Measurements from ENCODE around the gene TMEM222.

Gene TMEM222

GRCh38 chr1:27342778-27343638 is 21.0 kb downstream of the TMEM222 start:
- DNase-seq, result peak; percentile 86

- no peak for DNase-seq
Measured at GRCh38 chr1:27343639-27344025, 21.7 kb downstream of the TMEM222 start.

DNA sequence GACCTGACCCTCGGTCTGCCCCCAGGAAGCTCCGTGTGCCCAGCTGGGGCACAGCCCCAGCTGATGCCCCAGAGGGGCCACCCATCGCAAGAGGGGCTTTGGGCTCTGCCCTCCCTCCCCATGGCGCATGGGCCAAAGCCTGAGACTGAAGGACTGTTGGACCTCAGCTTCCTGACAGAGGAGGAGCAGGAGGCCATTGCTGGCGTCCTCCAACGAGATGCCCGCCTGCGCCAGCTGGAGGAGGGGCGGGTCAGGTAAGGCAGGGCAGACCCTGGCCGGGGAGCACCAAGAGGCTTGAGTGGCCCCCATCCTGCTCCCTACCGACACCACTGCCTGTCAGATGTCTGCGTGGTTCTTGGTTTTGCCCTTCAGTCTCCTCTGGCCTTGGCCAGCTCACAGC is 23.3 kb downstream of the TMEM222 start:
- DNase-seq, result no peak

DNA sequence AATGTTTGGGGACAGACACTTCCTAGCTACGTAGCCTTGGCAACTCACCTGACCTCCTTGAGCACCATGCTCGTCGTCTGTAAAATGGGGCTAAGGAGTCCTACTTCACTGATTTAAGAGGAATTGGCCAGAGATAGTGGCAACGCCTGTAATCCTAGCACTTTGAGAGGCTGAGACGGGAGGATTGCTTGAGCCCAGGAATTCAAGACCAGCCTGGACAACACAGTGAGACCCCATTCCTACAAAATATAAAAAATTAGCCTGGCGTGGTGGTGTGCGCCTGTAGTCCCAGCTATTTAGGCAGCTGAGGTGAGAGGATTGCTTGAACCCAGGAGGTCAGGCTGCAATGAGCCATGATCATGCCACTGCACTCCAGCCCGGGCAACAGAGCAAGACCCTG is 24.4 kb downstream of the TMEM222 start:
- no peak for DNase-seq

DNA sequence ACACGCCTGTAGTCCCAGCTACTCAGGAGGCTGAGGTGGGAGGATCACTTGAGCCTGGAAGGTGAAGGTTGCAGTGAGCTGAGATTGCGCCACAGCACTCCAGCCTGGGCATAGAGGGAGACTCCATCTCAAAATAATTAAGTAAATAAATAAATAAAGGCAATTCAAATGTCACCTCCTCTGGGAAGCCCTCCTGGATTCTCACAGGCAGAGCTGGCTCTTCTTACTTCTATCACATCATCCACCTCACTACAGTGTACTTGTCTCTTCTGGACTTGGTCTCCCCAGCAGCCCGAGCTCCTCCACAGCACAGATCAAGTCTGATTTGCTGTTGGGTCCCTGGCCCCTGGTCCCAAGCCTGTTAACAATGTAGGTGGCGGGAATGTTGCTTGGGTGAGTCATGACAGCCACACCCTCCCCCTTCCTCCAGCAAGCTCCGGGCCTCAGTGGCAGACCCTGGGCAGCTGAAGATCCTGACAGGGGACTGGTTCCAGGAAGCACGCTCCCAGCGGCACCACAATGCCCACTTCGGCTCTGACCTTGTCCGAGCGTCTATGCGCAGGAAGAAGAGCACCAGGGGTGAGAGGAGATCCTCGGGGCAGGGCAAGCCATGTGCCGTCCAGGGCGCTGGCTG is 25.1 kb downstream of the TMEM222 start:
- no peak for DNase-seq

DNA sequence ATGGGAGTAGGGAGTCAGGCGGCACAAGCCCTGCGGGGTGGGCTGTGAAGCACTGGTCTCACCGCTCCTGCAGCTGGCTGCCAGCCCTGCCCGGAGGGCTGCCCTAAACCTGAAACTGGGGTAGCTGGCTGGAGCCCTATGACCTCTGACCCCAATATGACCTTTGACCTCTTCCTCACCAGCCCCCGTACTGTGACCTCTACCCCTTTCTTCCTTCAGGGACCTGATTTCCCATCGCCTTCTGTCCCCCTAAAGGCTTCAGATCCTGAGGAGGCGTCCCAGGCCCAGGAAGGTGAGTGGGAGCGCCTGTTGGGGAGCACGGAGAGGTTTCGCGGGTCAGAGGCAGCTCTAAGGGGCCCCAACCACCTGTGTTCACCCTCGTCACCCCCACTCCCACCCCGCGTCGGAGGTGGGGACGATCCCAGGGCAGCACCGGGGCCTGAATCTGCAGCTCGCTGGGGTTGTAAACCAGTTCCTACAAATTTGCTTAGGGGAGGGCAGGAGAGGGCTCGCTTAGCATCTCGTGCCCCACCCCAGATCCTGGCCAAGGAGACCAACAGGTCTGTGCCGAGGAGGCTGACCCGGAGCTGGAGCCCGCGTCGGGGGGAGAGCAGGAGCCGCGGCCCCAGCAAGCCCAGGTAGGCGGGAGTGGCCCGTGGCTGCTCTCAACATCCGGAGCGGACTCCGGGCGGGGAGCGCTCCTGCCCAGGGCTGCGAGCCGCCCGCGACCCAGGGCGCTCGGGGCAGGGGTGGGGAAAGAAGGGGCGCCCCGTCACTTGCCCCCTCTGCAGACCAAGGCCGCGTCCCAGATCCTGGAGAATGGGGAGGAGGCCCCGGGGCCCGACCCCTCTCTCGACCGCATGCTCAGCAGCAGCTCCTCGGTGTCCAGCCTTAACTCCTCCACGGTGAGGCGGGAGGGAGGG is 27.2 kb downstream of the TMEM222 start:
- peak; percentile 45 for DNase-seq

GRCh38 chr1:27349784-27350662 is 28.1 kb downstream of the TMEM222 start:
- no peak for DNase-seq

GRCh38 chr1:27350663-27351540 is 28.9 kb downstream of the TMEM222 start:
- no peak for DNase-seq

- no peak for DNase-seq
Measured at GRCh38 chr1:27351541-27352107, 29.7 kb downstream of the TMEM222 start.

DNA sequence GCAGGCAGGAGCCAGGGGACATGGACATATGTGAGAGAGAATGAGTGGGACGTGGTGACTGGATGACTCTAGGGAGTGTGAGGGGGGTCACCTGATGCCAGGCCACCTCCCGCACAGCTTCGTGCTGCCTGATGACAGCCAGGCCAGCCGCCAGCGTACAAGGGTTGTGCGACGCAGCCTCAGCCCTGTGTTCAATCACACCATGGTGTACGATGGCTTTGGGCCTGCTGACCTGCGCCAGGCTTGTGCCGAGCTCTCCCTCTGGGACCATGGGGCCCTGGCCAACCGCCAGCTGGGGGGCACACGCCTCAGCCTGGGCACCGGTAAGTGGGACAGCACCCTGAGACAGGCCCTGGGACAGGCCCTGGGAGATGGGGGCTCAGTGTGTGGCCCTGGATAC is 31.2 kb downstream of the TMEM222 start:
- DNase-seq, result no peak

DNA sequence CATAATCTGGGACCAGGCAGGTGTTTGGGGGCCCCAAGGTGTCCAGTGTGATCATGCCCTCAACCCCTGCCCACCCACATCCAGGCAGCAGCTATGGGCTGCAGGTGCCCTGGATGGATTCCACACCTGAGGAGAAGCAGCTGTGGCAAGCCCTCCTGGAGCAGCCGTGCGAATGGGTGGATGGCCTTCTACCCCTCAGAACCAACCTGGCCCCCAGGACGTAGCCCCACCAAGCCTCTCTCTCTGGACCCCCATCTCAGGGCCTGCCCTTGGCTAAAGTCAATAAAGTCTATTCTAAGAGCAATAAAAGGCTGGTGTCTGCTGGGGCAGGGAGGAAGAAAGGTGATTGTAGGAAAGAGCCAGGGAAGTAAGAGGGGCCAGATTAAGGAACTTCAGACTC is 31.7 kb downstream of the TMEM222 start:
- no peak for DNase-seq

DNA sequence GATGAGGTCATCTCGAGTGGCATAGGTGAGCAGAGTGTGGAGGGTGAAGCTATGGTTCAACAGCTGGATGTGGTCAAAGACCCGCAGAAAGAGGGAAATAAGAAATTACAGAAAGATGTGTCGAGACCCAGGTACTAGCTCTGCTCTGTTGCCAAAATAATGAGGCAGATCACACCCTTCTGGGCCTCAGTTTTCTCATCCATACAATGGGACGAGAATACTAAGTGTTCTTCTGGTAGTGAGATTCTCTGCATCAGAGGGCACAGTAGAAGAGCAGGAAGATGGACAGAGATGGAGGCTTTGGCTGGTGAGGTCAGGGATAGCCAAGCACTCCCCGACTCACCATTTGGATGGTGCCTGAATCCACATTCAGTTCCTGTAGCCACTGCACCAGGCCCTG is 33.7 kb downstream of the TMEM222 start:
- no peak for DNase-seq

- no peak for DNase-seq
Measured at GRCh38 chr1:27356277-27356618, 34.3 kb downstream of the TMEM222 start.

- no peak for DNase-seq
Measured at GRCh38 chr1:27356619-27357280, 34.8 kb downstream of the TMEM222 start.

DNA sequence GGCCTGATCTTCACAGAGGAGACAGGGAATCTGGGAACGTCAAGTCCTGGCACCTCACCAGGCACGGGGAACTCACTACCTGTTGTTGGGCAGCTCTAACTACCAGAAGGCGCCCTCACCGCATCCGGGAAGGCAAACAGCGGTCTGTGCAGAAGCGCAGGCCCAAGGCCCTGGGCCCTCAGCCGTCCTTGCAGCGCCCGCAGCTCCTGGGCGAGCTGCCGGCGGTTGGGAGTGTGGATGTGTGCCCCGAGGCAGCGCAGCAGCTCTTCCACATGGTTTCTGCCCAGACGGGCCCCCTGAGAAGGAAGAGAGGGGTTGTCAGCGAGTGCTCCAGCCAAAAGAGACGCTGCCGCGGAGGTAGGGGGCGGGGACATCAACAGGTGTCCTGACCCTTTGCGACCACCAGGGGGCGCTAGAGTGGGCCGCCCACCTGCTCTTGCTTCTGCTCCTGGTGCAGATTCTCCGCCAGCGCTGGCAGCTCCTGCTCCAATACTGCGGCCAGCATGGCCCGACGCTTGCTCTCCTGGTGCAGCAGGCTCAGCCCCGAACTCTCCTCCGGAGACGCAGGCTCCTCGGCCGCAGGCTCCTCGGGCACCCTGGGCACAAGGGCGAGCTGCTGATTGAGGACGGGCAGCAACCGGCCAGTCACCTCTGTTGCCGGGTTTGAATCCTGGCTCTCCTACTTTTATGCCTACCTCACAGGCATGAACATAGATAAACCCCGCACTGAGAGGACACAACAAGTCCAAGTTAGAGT is 35.5 kb downstream of the TMEM222 start:
- DNase-seq, result peak; percentile 80

DNA sequence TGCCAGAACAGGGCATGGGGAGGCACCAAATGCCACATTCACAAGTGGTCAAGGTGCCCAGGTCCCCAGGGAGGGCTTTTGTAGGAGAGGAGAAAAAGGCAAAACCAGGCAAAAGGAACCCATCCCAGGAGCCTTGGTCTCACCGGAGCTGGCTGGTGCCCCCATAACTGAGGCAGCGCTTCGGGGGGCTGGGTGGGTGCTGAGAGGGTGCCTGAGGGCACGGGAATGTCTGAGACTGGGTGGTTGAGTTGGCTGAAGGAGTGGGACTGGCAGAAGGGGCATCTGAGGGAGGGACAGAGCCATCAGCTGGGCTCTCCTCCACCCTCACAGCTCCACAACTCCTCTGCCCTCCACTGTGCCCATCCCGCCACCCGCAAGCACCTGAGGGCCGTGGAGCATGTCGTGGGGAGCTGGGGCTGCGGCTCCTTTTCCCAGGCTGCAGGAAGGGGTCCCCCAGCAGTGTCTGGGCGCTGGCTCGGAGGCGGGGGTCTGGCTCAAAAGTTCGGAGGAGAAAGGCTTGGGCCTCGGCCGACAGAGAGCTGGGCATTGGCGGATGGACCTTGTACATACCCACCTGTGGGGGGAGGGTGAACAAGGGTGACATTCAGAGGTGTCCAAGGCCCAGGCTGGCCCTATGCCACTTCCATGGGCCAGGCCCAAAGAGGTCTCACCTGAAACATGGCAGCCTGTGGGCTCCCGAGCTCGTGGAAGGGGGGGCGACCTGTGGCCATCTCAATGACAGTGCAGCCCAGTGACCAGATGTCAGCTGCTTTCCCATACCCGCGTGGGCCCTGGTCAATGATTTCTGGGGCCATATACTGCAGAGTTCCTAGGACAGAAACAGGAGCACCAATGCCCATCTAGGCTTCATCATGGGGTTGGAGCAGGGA is 36.3 kb downstream of the TMEM222 start:
- DNase-seq, result no peak

GRCh38 chr1:27358928-27359313 is 37.0 kb downstream of the TMEM222 start:
- DNase-seq, result no peak

GRCh38 chr1:27359822-27360158 is 37.8 kb downstream of the TMEM222 start:
- no peak for DNase-seq

Measured in activated gamma-delta T cell treated with Interleukin-2 at 50 U/mL for 16 hours (primary cell).